Activated naive CD4-positive, alpha-beta T cell (primary cell): ENCODE measurements around the gene VPS52.

Experiments
- DNase-seq, 4 experiments: peaks; one replicate each; lab custom pipeline; 2025; lab: John Stamatoyannopoulos, UW

Gene VPS52

GRCh38 chr6:33271468-33272274 is at the start of gene VPS52, which contains the start of gene RPS18:
VPS52 (minus strand) TSS chr6:33271876; CDS start chr6:33271675, 201 bp downstream.
RPS18 (plus strand) TSS chr6:33272075; CDS start chr6:33272120, 45 bp downstream.
- DNase-seq = peak; percentile 77 to 80 (median 80)

- DNase-seq = no peak
Observed at GRCh38 chr6:33321227-33321626, 49.6 kb upstream of the VPS52 start.

GRCh38 chr6:33320315-33321181 is 48.9 kb upstream of the VPS52 start:
- DNase-seq = no peak

GRCh38 chr6:33319939-33320314 is 48.3 kb upstream of the VPS52 start:
- no peak for DNase-seq

GRCh38 chr6:33318426-33319073 is 46.9 kb upstream of the VPS52 start:
- no peak for DNase-seq

- peak; percentile 81 to 92 (median 87) for DNase-seq
Observed at GRCh38 chr6:33317669-33318425, 46.2 kb upstream of the VPS52 start, which contains the start of gene ZBTB22. ZBTB22 (minus strand) TSS chr6:33317744; CDS start chr6:33316916, 828 bp downstream.

GRCh38 chr6:33317419-33317668 is 45.7 kb upstream of the VPS52 start:
- peak in 3 of 4 experiments; percentile 74 to 79 (median 76) for DNase-seq

GRCh38 chr6:33316603-33317418 is 45.1 kb upstream of the VPS52 start:
- no peak for DNase-seq

- no peak for DNase-seq
Observed at GRCh38 chr6:33315793-33316602, 44.3 kb upstream of the VPS52 start.

- no peak for DNase-seq
Observed at GRCh38 chr6:33314943-33315792, 43.5 kb upstream of the VPS52 start.

- peak in 2 of 4 experiments; percentile 18 to 33 for DNase-seq
Observed at GRCh38 chr6:33314515-33314942, 42.9 kb upstream of the VPS52 start.

- DNase-seq = peak; percentile 51 to 64 (median 58)
Observed at GRCh38 chr6:33313709-33314514, 42.2 kb upstream of the VPS52 start, which contains the start of gene TAPBP. TAPBP (minus strand) TSS chr6:33314078; CDS start chr6:33314041, 37 bp downstream.

GRCh38 chr6:33313105-33313708 is 41.5 kb upstream of the VPS52 start:
- DNase-seq = peak in 1 of 4 experiments; percentile 24

GRCh38 chr6:33312361-33313104 is 40.9 kb upstream of the VPS52 start:
- DNase-seq = peak; percentile 20 to 76 (median 50)

GRCh38 chr6:33306356-33306755 is 34.7 kb upstream of the VPS52 start:
- DNase-seq = no peak

- DNase-seq = no peak
Observed at GRCh38 chr6:33305052-33305451, 33.4 kb upstream of the VPS52 start.

GRCh38 chr6:33304216-33304615 is 32.5 kb upstream of the VPS52 start:
- DNase-seq = no peak
